Nephron progenitor cell (in vitro differentiated cells): ENCODE data around the gene PRKAA2.
"Not testable (repeated sequence)": the region's sequence is repeated elsewhere in the genome, so short reads cannot be mapped to it uniquely, and the experiment has no call there.

Source experiments
- DNase-seq: peaks from one replicate; pipeline ENCODE4 v3.0.0; 2021
- H3K27ac Mint-ChIP-seq: 2 replicates; pipeline ENCODE4 v1.8.0; 2021; ENCODE audit warnings: mild to moderate bottlenecking, moderate library complexity, mixed read lengths
- H3K27me3 Mint-ChIP-seq: 2 replicates; pipeline ENCODE4 v1.8.0; 2021; ENCODE audit warnings: mild to moderate bottlenecking, low read depth, mixed read lengths; ENCODE audit not compliant: poor library complexity
- H3K36me3 Mint-ChIP-seq: 2 replicates; pipeline ENCODE4 v1.8.0; 2021; ENCODE audit warnings: low read depth, mixed read lengths
- H3K4me1 Mint-ChIP-seq: 2 replicates; pipeline ENCODE4 v1.8.0; 2021; ENCODE audit warnings: mixed read lengths
- H3K4me3 Mint-ChIP-seq: 2 replicates; pipeline ENCODE4 v1.8.0; 2021; ENCODE audit warnings: mild to moderate bottlenecking, moderate library complexity, mixed read lengths
- H3K9me3 Mint-ChIP-seq: 2 replicates; pipeline ENCODE4 v1.8.0; 2021; ENCODE audit warnings: mild to moderate bottlenecking, moderate library complexity, mixed read lengths
- CTCF ChIP-seq: fragments of 200-600 bp; sonication (generic); IDR thresholded peaks from 2 replicates; pipeline ENCODE4 v1.5.0; 2021; ENCODE audit warnings: antibody characterized with exemption

Gene PRKAA2

GRCh38 chr1:56644919-56645676 is at the start of gene PRKAA2:
TSS of gene PRKAA2 (plus strand) at chr1:56645314. CDS start at chr1:56645388, 74 bp downstream.
- Mint-ChIP-seq H3K36me3 (peaks cover 14% of the 10 kb centered on the region), H3K27me3 (peaks cover 10% of the 10 kb centered on the region), H3K4me1 (peaks cover 25% of the 10 kb centered on the region), H3K9me3 (peaks cover 8% of the 10 kb centered on the region), H3K4me3 (peak within 1 kb of the TSS; percentile 94), H3K27ac (peak within 1 kb of the TSS; percentile 92)
- DNase-seq = peak; percentile 84
- TF ChIP-seq CTCF = no peak

- DNase-seq, H3K36me3 Mint-ChIP-seq, H3K27ac Mint-ChIP-seq, H3K4me3 Mint-ChIP-seq, H3K27me3 Mint-ChIP-seq, H3K4me1 Mint-ChIP-seq: not testable (repeated sequence)
- H3K9me3 Mint-ChIP-seq = peaks cover 21% of the 10 kb centered on the region
Observed at GRCh38 chr1:56595397-56596191, 49.5 kb upstream of the PRKAA2 start.

- not testable (repeated sequence) for H3K4me1 Mint-ChIP-seq, DNase-seq, H3K36me3 Mint-ChIP-seq, H3K27ac Mint-ChIP-seq, H3K27me3 Mint-ChIP-seq, H3K4me3 Mint-ChIP-seq
- peaks cover 54% of the 10 kb centered on the region for H3K9me3 Mint-ChIP-seq
Observed at GRCh38 chr1:56610097-56610496, 35.0 kb upstream of the PRKAA2 start.

DNA sequence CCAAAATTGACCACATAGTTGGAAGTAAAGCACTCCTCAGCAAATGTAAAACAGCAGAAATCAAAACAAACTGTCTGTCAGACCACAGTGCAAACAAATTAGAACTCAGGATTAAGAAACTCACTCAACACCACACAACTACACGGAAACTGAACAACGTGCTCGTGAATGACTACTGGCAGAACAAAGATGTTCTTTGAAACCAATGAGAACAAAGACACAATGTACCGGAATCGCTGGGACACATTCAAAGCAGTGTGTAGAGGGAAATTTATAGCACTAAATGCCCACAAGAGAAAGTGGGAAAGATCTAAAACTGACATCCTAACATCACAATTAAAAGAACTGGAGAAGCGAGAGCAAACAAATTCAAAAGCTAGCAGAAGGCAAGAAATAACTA is 34.3 kb upstream of the PRKAA2 start:
- H3K27ac Mint-ChIP-seq, H3K36me3 Mint-ChIP-seq, DNase-seq, H3K4me1 Mint-ChIP-seq, H3K4me3 Mint-ChIP-seq, H3K27me3 Mint-ChIP-seq: not testable (repeated sequence)
- peaks cover 54% of the 10 kb centered on the region for H3K9me3 Mint-ChIP-seq

GRCh38 chr1:56617141-56617540 is 28.0 kb upstream of the PRKAA2 start:
- Mint-ChIP-seq H3K36me3 (no peaks in the 10 kb centered on the region), H3K27ac (no peak overlapping the region), H3K27me3 (peaks cover 3% of the 10 kb centered on the region), H3K9me3 (peaks cover 25% of the 10 kb centered on the region), H3K4me1 (peaks cover 12% of the 10 kb centered on the region), H3K4me3 (no peak overlapping the region)
- DNase-seq = no peak
- TF ChIP-seq CTCF = no peak

DNA sequence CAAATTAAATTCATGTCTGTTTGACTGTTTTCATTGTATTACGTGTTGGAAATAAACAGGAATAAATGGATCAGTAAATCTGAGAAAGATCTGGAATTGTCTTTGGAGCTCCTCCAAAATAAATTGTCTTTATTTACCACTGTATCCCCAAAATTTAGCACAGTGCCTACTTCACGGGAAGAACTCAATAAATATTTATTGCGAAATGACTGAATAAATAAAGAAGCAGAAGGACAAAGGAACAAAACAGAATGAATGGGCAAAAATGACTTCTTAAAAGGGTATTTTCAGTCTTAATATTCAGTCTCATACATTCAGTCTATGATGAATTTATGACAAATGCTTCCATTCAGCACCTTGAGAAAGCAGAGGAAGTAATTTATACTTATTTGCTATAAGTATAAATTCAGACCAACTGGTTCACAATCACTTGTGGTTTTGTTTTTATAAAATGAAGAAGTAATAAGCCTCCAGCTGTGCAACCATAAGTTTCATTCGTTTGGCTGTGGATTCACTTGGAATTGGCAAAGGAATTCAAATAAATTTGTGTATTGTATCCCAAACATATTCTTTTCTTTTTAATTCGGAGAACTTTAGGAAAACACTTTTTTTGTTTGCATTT is 19.2 kb upstream of the PRKAA2 start:
- no peaks in the 10 kb centered on the region for H3K36me3 Mint-ChIP-seq

More for the DNA sequence above, 19.2 kb upstream of the PRKAA2 start:
- H3K4me3 Mint-ChIP-seq = no peak overlapping the region
- no peaks in the 10 kb centered on the region for H3K4me1 Mint-ChIP-seq
- H3K9me3 Mint-ChIP-seq = peaks cover 22% of the 10 kb centered on the region
- TF ChIP-seq CTCF = no peak
- DNase-seq = no peak
- H3K27me3 Mint-ChIP-seq = peaks cover 4% of the 10 kb centered on the region
- no peak overlapping the region for H3K27ac Mint-ChIP-seq
